Iris pigment epithelial cell (primary cell): ENCODE results near the gene SPIRE1.
"Not testable (repeated sequence)": the region's sequence is repeated elsewhere in the genome, so short reads cannot be mapped to it uniquely, and the experiment has no call there.

Source experiments
- DNase-seq: peaks from one replicate; pipeline ENCODE4 v3.0.0-alpha.2; 2011; ENCODE audit warnings: low read depth

Gene SPIRE1

GRCh38 chr18:12598181-12598930 is 59.6 kb downstream of the SPIRE1 start:
- DNase-seq = peak; percentile 40

GRCh38 chr18:12597760-12598159 is 60.1 kb downstream of the SPIRE1 start:
- DNase-seq = peak; percentile 94

GRCh38 chr18:12595571-12596255 is 62.2 kb downstream of the SPIRE1 start:
- no peak for DNase-seq

GRCh38 chr18:12593866-12594265 is 64.0 kb downstream of the SPIRE1 start:
- DNase-seq = no peak

- DNase-seq = no peak
Observed at GRCh38 chr18:12592597-12593127, 65.2 kb downstream of the SPIRE1 start.

GRCh38 chr18:12589448-12589847 is 68.5 kb downstream of the SPIRE1 start:
- no peak for DNase-seq

GRCh38 chr18:12586956-12587355 is 71.0 kb downstream of the SPIRE1 start:
- DNase-seq = no peak

GRCh38 chr18:12585218-12585617 is 72.7 kb downstream of the SPIRE1 start:
- DNase-seq = no peak

- DNase-seq = no peak
Observed at GRCh38 chr18:12580630-12581342, 77.1 kb downstream of the SPIRE1 start.

GRCh38 chr18:12579775-12580174 is 78.1 kb downstream of the SPIRE1 start:
- DNase-seq = no peak

- no peak for DNase-seq
Observed at GRCh38 chr18:12577848-12578247, 80.1 kb downstream of the SPIRE1 start.

GRCh38 chr18:12574494-12575185 is 83.3 kb downstream of the SPIRE1 start:
- no peak for DNase-seq

GRCh38 chr18:12571630-12572029 is 86.3 kb downstream of the SPIRE1 start:
- no peak for DNase-seq

- DNase-seq = no peak
Observed at GRCh38 chr18:12569791-12570190, 88.1 kb downstream of the SPIRE1 start.

- DNase-seq = no peak
Observed at GRCh38 chr18:12567849-12568248, 90.1 kb downstream of the SPIRE1 start.

GRCh38 chr18:12564861-12565260 is 93.0 kb downstream of the SPIRE1 start:
- no peak for DNase-seq

- no peak for DNase-seq
Observed at GRCh38 chr18:12564378-12564777, 93.5 kb downstream of the SPIRE1 start.

- not testable (repeated sequence) for DNase-seq
Observed at GRCh38 chr18:12560600-12560999, 97.3 kb downstream of the SPIRE1 start.

- no peak for DNase-seq
Observed at GRCh38 chr18:12559319-12559718, 98.6 kb downstream of the SPIRE1 start.

- no peak for DNase-seq
Observed at GRCh38 chr18:12556946-12557806, 100.7 kb downstream of the SPIRE1 start.

GRCh38 chr18:12554796-12555388 is 103.0 kb downstream of the SPIRE1 start:
- DNase-seq = no peak
